ENCODE measurements around the gene SFT2D1.

SFT2D1 gene

GRCh38 chr6:166305562-166306117 is 36.7 kb downstream of the SFT2D1 start:
- DNase-seq = no peak

GRCh38 chr6:166304106-166304505 is 38.2 kb downstream of the SFT2D1 start:
- DNase-seq = no peak

GRCh38 chr6:166301611-166302529 is 40.5 kb downstream of the SFT2D1 start:
- DNase-seq = no peak

- no peak for DNase-seq
Observed at GRCh38 chr6:166300357-166300987, 41.9 kb downstream of the SFT2D1 start.

- DNase-seq = no peak
Observed at GRCh38 chr6:166297606-166298005, 44.7 kb downstream of the SFT2D1 start.

GRCh38 chr6:166296035-166296883 is 46.1 kb downstream of the SFT2D1 start:
- no peak for DNase-seq

GRCh38 chr6:166293731-166294584 is 48.4 kb downstream of the SFT2D1 start:
- no peak for DNase-seq

- DNase-seq = no peak
Observed at GRCh38 chr6:166289207-166290060, 52.9 kb downstream of the SFT2D1 start.

GRCh38 chr6:166286839-166287271 is 55.5 kb downstream of the SFT2D1 start:
- DNase-seq = no peak

GRCh38 chr6:166285233-166285632 is 57.1 kb downstream of the SFT2D1 start:
- no peak for DNase-seq

GRCh38 chr6:166284640-166285039 is 57.7 kb downstream of the SFT2D1 start:
- no peak for DNase-seq

GRCh38 chr6:166282394-166283032 is 59.8 kb downstream of the SFT2D1 start:
- no peak for DNase-seq

- DNase-seq = no peak
Observed at GRCh38 chr6:166281104-166281503, 61.2 kb downstream of the SFT2D1 start.

- DNase-seq = no peak
Observed at GRCh38 chr6:166279393-166279679, 63.0 kb downstream of the SFT2D1 start.

GRCh38 chr6:166278579-166279392 is 63.6 kb downstream of the SFT2D1 start:
- no peak for DNase-seq

GRCh38 chr6:166277892-166278578 is 64.3 kb downstream of the SFT2D1 start:
- no peak for DNase-seq

GRCh38 chr6:166277018-166277417 is 65.3 kb downstream of the SFT2D1 start:
- DNase-seq = no peak

- DNase-seq = peak in 1 of 2 experiments; percentile 2
Observed at GRCh38 chr6:166275714-166276166, 66.6 kb downstream of the SFT2D1 start.
